IMR-90 (cell line): ENCODE data around the gene NCOA5. TPM values are rescaled to one million over a fixed set of nuclear protein-coding genes. Genes with fewer than 3 reads are reported as not detected.

Experiments
- ATAC-seq: fragments of 200-7000 bp; cut with Tn5 transposase; 2 replicates; pipeline ENCODE4 v1.9.1; 2020; ENCODE audit warnings: low read depth, mild to moderate bottlenecking, moderate library complexity
- BruUV-seq: library from RNA; stranded (reverse); fragments of 400-500 nt; replicated peaks from 2 replicates; lab custom pipeline; 2021; lab: Mats Ljungman, UMichigan
- CTCF ChIA-PET: fragments of 300-600 bp; formaldehyde crosslinking; extraction: SDS; loops from one replicate; lab custom pipeline; 2021; ENCODE audit warnings: antibody characterized with exemption; lab: Yijun Ruan, JAX
- POLR2A ChIA-PET: fragments of 300-600 bp; sonication (Branson Sonifier 250); formaldehyde crosslinking; loops from one replicate; lab custom pipeline; 2022; ENCODE audit warnings: antibody characterized with exemption; ENCODE audit not compliant: unreplicated experiment; lab: Charles Lee
- DNase-seq: peaks from one replicate; pipeline ENCODE4 v3.0.0; 2013
- H2AFZ ChIP-seq: replicated peaks from 2 replicates; pipeline ENCODE3; 2013; ENCODE audit warnings: low read length, mild to moderate bottlenecking; ENCODE audit not compliant: poor library complexity
- H2AK5ac ChIP-seq: 2 replicates; pipeline ENCODE4 v1.6.1; 2013; ENCODE audit warnings: low read depth, low read length, inconsistent platforms
- H2AK9ac ChIP-seq: replicated peaks from 2 replicates; pipeline ENCODE3; 2013; ENCODE audit warnings: mild to moderate bottlenecking, low read depth, low read length, moderate library complexity; ENCODE audit not compliant: poor library complexity
- H2BK120ac ChIP-seq: 2 replicates; pipeline ENCODE4 v1.6.1; 2013; ENCODE audit warnings: low read depth, low read length, inconsistent platforms
- H2BK15ac ChIP-seq: 3 replicates; pipeline ENCODE4 v1.6.1; 2013; ENCODE audit warnings: low read depth, low read length, inconsistent platforms
- H2BK20ac ChIP-seq: 2 replicates; pipeline ENCODE4 v1.6.1; 2013; ENCODE audit warnings: low read depth, mild to moderate bottlenecking, inconsistent platforms, low read length, moderate library complexity
- H2BK5ac ChIP-seq: 2 replicates; pipeline ENCODE4 v1.6.1; 2013; ENCODE audit warnings: mild to moderate bottlenecking, low read depth, low read length, inconsistent platforms; ENCODE audit not compliant: poor library complexity, severe bottlenecking
- H3K14ac ChIP-seq: replicated peaks from 2 replicates; pipeline ENCODE4 v1.6.1; 2013; ENCODE audit warnings: low read depth, low read length, inconsistent platforms
- H3K18ac ChIP-seq: 2 replicates; pipeline ENCODE4 v1.6.1; 2013; ENCODE audit warnings: low read depth, low read length, control low read depth
- H3K23ac ChIP-seq: 2 replicates; pipeline ENCODE4 v1.6.1; 2013; ENCODE audit warnings: low read depth, low read length, inconsistent platforms
- H3K27ac ChIP-seq: 2 replicates; pipeline ENCODE4 v1.5.1; 2013; ENCODE audit warnings: mild to moderate bottlenecking, control low read depth, low read length; ENCODE audit not compliant: insufficient read depth
- H3K27me3 ChIP-seq: 2 replicates; pipeline ENCODE4 v1.6.1; 2013; ENCODE audit warnings: low read length; ENCODE audit not compliant: control insufficient read depth, insufficient read depth
- H3K36me3 ChIP-seq: 2 replicates; pipeline ENCODE4 v1.6.1; 2013; ENCODE audit warnings: low read length, mixed read lengths; ENCODE audit not compliant: control insufficient read depth, insufficient read depth
- H3K4ac ChIP-seq: 2 replicates; pipeline ENCODE4 v1.6.1; 2013; ENCODE audit warnings: low read depth, low read length, inconsistent platforms
- H3K4me1 ChIP-seq: 2 replicates; pipeline ENCODE4 v1.6.1; 2013; ENCODE audit warnings: low read length, mixed read lengths; ENCODE audit not compliant: control insufficient read depth, insufficient read depth
- H3K4me2 ChIP-seq: 2 replicates; pipeline ENCODE4 v1.6.1; 2013; ENCODE audit warnings: low read depth, mild to moderate bottlenecking, control low read depth, low read length, moderate library complexity
- H3K4me3 ChIP-seq: 2 replicates; pipeline ENCODE4 v1.5.1; 2013; ENCODE audit warnings: low read depth, mild to moderate bottlenecking, control low read depth, low read length, moderate library complexity; ENCODE audit not compliant: insufficient read depth
- H3K56ac ChIP-seq: 2 replicates; pipeline ENCODE4 v1.6.1; 2013; ENCODE audit warnings: low read length, inconsistent platforms; ENCODE audit not compliant: insufficient read depth; ENCODE audit errors: extremely low read depth
- H3K79me1 ChIP-seq, 2 experiments: 2 replicates each; pipeline ENCODE4 v1.6.1; 2013; ENCODE audit warnings: low read length in 2 of 2, inconsistent platforms in 1 of 2, low read depth in 1 of 2
- H3K9ac ChIP-seq: 2 replicates; pipeline ENCODE4 v1.6.1; 2013; ENCODE audit warnings: low read depth, low read length, control low read depth
- H3K9me1 ChIP-seq: 2 replicates; pipeline ENCODE4 v1.6.1; 2013; ENCODE audit warnings: low read length, inconsistent platforms; ENCODE audit not compliant: insufficient read depth
- H3K9me3 ChIP-seq: 2 replicates; pipeline ENCODE4 v1.6.1; 2013; ENCODE audit warnings: low read length; ENCODE audit not compliant: control insufficient read depth, insufficient read depth
- H4K20me1 ChIP-seq: 2 replicates; pipeline ENCODE4 v1.6.1; 2013; ENCODE audit warnings: low read length, inconsistent platforms; ENCODE audit not compliant: insufficient read depth
- H4K5ac ChIP-seq: 2 replicates; pipeline ENCODE4 v1.6.1; 2013; ENCODE audit warnings: mild to moderate bottlenecking, low read depth, low read length, control low read depth
- H4K8ac ChIP-seq, 2 experiments: 2 replicates each; pipeline ENCODE4 v1.6.1; 2013; ENCODE audit warnings: low read depth in 2 of 2, low read length in 2 of 2, control low read depth in 1 of 2, inconsistent platforms in 1 of 2
- H4K91ac ChIP-seq: 2 replicates; pipeline ENCODE4 v1.6.1; 2013; ENCODE audit warnings: low read depth, low read length, inconsistent platforms; ENCODE audit not compliant: insufficient read depth
- BHLHE40 ChIP-seq: fragments of 150-350 bp; IDR thresholded peaks from 2 replicates; pipeline ENCODE4 v1.6.1; 2016; ENCODE audit warnings: mild to moderate bottlenecking, low read depth, low read length
- CEBPB ChIP-seq: IDR thresholded peaks from 2 replicates; pipeline ENCODE4 v1.6.1; 2012; ENCODE audit warnings: low read depth, low read length, improper control_type of control experiment
- CHD1 ChIP-seq: IDR thresholded peaks from 2 replicates; pipeline ENCODE4 v1.6.1; 2012; ENCODE audit warnings: low read depth, low read length, improper control_type of control experiment
- CTCF ChIP-seq: conservative IDR thresholded peaks from 2 replicates; pipeline ENCODE4 v1.5.1; 2012; ENCODE audit warnings: mild to moderate bottlenecking, low read depth, low read length, improper control_type of control experiment
- ELK1 ChIP-seq: fragments of 150-350 bp; IDR thresholded peaks from 2 replicates; pipeline ENCODE4 v1.6.1; 2016; ENCODE audit warnings: low read depth, mild to moderate bottlenecking, low read length, moderate library complexity, borderline replicate concordance
- FOS ChIP-seq: fragments of 150-350 bp; IDR thresholded peaks from 2 replicates; pipeline ENCODE4 v1.6.1; 2016; ENCODE audit warnings: low read depth, low read length
- MAFK ChIP-seq: IDR thresholded peaks from 2 replicates; pipeline ENCODE4 v1.6.1; 2012; ENCODE audit warnings: low read depth, low read length, improper control_type of control experiment
- MAZ ChIP-seq: IDR thresholded peaks from 2 replicates; pipeline ENCODE4 v1.6.1; 2012; ENCODE audit warnings: low read depth, mild to moderate bottlenecking, low read length, improper control_type of control experiment, moderate library complexity, borderline replicate concordance
- MXI1 ChIP-seq: IDR thresholded peaks from 2 replicates; pipeline ENCODE4 v1.6.1; 2012; ENCODE audit warnings: low read depth, mild to moderate bottlenecking, low read length, moderate library complexity, borderline replicate concordance
- NFE2L2 ChIP-seq: fragments of 150-350 bp; IDR thresholded peaks from 2 replicates; pipeline ENCODE4 v1.6.1; 2016; ENCODE audit warnings: low read depth, mild to moderate bottlenecking, low read length
- POLR2A ChIP-seq: IDR thresholded peaks from 2 replicates; pipeline ENCODE4 v1.6.1; 2012; ENCODE audit warnings: mild to moderate bottlenecking, low read depth, low read length
- RAD21 ChIP-seq: IDR thresholded peaks from 2 replicates; pipeline ENCODE4 v1.6.1; 2012; ENCODE audit warnings: low read length, improper control_type of control experiment
- RCOR1 ChIP-seq: IDR thresholded peaks from 2 replicates; pipeline ENCODE4 v1.6.1; 2012; ENCODE audit warnings: mild to moderate bottlenecking, low read length, improper control_type of control experiment; ENCODE audit not compliant: insufficient replicate concordance
- RFX5 ChIP-seq: IDR thresholded peaks from 2 replicates; pipeline ENCODE4 v1.8.0; 2012; ENCODE audit warnings: low read depth, mild to moderate bottlenecking, low read length, moderate library complexity
- SMC3 ChIP-seq: fragments of 150-350 bp; IDR thresholded peaks from 2 replicates; pipeline ENCODE4 v1.6.1; 2016; ENCODE audit warnings: low read depth, mild to moderate bottlenecking, antibody characterized with exemption, low read length, moderate library complexity
- USF2 ChIP-seq: fragments of 150-350 bp; IDR thresholded peaks from 2 replicates; pipeline ENCODE4 v1.6.1; 2017; ENCODE audit warnings: mild to moderate bottlenecking, antibody characterized with exemption, low read length, low read depth
- WGBS, 2 experiments: methylation state at CpG; one replicate each; pipeline versions ENCODE4 v1.1.5 to v1.1.7; 2013; ENCODE audit warnings: missing lambda C conversion rate in 2 of 2; ENCODE audit not compliant: insufficient read length in 1 of 2; ENCODE audit errors: extremely low coverage in 2 of 2; 5-methylcytosine and 5-hydroxymethylcytosine counted together
- dilution Hi-C: fragments of 300-500 bp; cut with HindIII; formaldehyde crosslinking; loops from one replicate; pipeline ENCODE4 v1.14.3; 2018; ENCODE audit warnings: low sequenced_read_pairs; ENCODE audit not compliant: unreplicated experiment
- in situ Hi-C: fragments of 300-500 bp; cut with MboI; formaldehyde crosslinking; loops from 3 replicates; pipeline ENCODE4 v1.14.3; 2019; ENCODE audit warnings: low sequenced_read_pairs, inconsistent platforms, mixed read lengths
- intact Hi-C: fragments of 100-400 bp; cut with micrococcal nuclease; formaldehyde crosslinking; loops from 2 replicates; pipeline ENCODE4 v1.10.0; 2022
- polyA plus RNA-seq, 3 experiments: library from polyadenylated mRNA; depleted of rRNA; stranded (reverse); fragments of >200 nt; gene quantifications; 2 replicates each; pipeline ENCODE4 v1.2.3, GENCODE V29; 2012; ENCODE audit warnings: low replicate concordance in 1 of 3
- total RNA-seq: library from RNA; depleted of rRNA; stranded (reverse); fragments of >200 nt; gene quantifications from 2 replicates; pipeline ENCODE4 v1.2.3, GENCODE V29; 2012

NCOA5 gene
- total and polyA plus RNA-seq, 2 of the 4 experiments (the other 2 are of a cell fraction) = 17.4 to 20.6 TPM

GRCh38 chr20:46040902-46041535, 48.7 kb downstream of the NCOA5 start:
- dilution Hi-C loops = no loop called here
- H3K27ac ChIP-seq = no peak overlapping the region

More at GRCh38 chr20:46040902-46041535, 48.7 kb downstream of the NCOA5 start:
- ChIA-PET CTCF (interaction anchor here (0.6 kb wide), 1 partner anchor 87 kb away, joined by 5 read pairs; no protein-coding TSS in a partner anchor), POLR2A (no interaction called here)
- Histone ChIP-seq H2AFZ (no peak overlapping the region), H3K4ac (no peak overlapping the region), H4K8ac (no peak overlapping the region), H2BK15ac (no peak overlapping the region), H3K4me2 (no peak overlapping the region), H3K18ac (no peak overlapping the region), H3K79me1 (no peaks in the 10 kb centered on the region), H2AK5ac (no peak overlapping the region), H4K20me1 (no peaks in the 10 kb centered on the region), H3K9ac (no peak overlapping the region), H2AK9ac (no peak overlapping the region), H2BK20ac (no peak overlapping the region), H4K91ac (no peak overlapping the region), H2BK5ac (no peak overlapping the region), H3K9me1 (no peaks in the 10 kb centered on the region), H3K4me1 (no peaks in the 10 kb centered on the region), H3K56ac (no peak overlapping the region), H4K5ac (no peak overlapping the region), H2BK120ac (no peak overlapping the region), H3K27me3 (peaks cover 13% of the 10 kb centered on the region), H3K14ac (no peak overlapping the region), H3K23ac (no peak overlapping the region), H3K36me3 (no peaks in the 10 kb centered on the region), H3K4me3 (no peak overlapping the region), H3K9me3 (no peaks in the 10 kb centered on the region)
- intact Hi-C loops = loop anchor here (1.0 kb wide), 2 partner anchors 14 to 16 kb away; no protein-coding TSS in a partner anchor
- TF ChIP-seq MAFK (no peak), ELK1 (no peak), RCOR1 (no peak), POLR2A (no peak), FOS (no peak), CTCF (no peak), MXI1 (no peak), USF2 (no peak), RFX5 (no peak), NFE2L2 (no peak), BHLHE40 (no peak), CEBPB (no peak), RAD21 (no peak), SMC3 (no peak), MAZ (no peak), CHD1 (no peak)
- BruUV-seq = no TSS peak
- 35% methylated on average over 10 of the region's 18 CpGs; no CpG with 5 or more reads in 1 of the 2 experiments for WGBS, 2 experiments
- ATAC-seq = peak; percentile 86
- DNase-seq = peak; percentile 26
- in situ Hi-C loops = no loop called here
